ENCODE measurements around the gene PECR. TPM values are rescaled to one million over a fixed set of nuclear protein-coding genes. Genes with fewer than 3 reads are reported as not detected.

PECR gene
- total and polyA plus RNA-seq, 10 of the 15 experiments (the other 5 are each of a cell fraction or from before 2014, with no cell fraction given): 7.6 to 37.4 (median 25.7) TPM

DNA sequence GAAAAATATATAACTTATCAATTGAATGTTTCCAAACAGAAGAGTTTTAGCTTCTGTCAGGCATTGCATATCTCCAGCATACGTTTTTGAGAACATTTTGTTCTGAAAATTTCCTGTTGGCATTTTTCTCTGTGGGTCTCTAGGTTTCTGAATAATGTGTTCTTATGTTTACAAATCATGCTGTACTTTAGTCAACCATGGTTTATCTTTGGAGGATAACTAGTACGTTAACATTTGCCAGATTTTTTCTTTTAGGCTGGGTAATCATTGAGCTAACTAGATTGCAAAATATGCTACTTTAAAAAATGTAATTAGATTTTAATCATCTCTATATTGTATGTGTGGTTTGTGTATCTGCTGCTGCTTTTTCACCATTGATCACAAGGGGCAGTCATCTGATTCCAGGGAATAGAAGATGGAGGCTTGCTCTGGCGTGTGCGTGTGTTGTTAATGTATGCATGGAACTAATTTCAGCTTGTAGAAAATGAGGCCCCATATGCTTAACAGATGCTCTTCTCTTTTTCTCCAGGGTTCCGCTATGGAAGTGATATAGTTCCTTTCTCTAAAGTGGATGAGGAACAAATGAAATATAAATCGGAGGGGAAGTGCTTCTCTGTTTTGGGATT, 48.9 kb upstream of the PECR start:
- H4K20me1 ChIP-seq (ENCODE audit: control insufficient read depth, insufficient read depth): no peaks in the 10 kb centered on the region
- H3K4me2 ChIP-seq (ENCODE audit: control insufficient read depth, insufficient read depth): no peak overlapping the region
- H3K9me3 ChIP-seq (replicated peaks; ENCODE audit: control insufficient read depth, insufficient read depth, low read length): no peaks in the 10 kb centered on the region
- H3K27ac ChIP-seq (ENCODE audit: control insufficient read depth, insufficient read depth): no peak overlapping the region
- in situ Hi-C loops (cut with MboI) (no loop called here), intact Hi-C loops (cut with micrococcal nuclease; ENCODE audit: unreplicated experiment) (no loop called here)
- CTCF ChIA-PET: interaction anchor here (1.2 to 2.6 kb wide), 3 partner anchors 11 to 21 kb away, joined by 4 to 11 read pairs (median 7); partner anchors contain the start of gene XRCC5
- POLR2A ChIA-PET: interaction anchor here (0.7 to 1.4 kb wide), 2 partner anchors 10 to 25 kb away, joined by 3 to 4 read pairs; no protein-coding TSS in a partner anchor
- DNase-seq (ENCODE audit: low read depth, low spot score) (no peak), FAIRE-seq (no peak), ATAC-seq (no peak)
- WGBS (ENCODE audit: insufficient coverage, insufficient replicate concordance, low lambda C conversion rate, missing lambda C conversion rate): 84% methylated on average over 6 of the region's 6 CpGs
- H2AFZ ChIP-seq (ENCODE audit: control insufficient read depth, low read depth, low read length): no peak overlapping the region
- RAD21 ChIA-PET (ENCODE audit: unreplicated experiment): no interaction called here
- H3K79me2 ChIP-seq (ENCODE audit: control insufficient read depth, insufficient read depth, low read length): peaks cover 2% of the 10 kb centered on the region
- SMC1A ChIA-PET (ENCODE audit: uncharacterized antibody, unreplicated experiment): interaction anchor here (0.9 to 1.4 kb wide), 8 partner anchors 10 to 90 kb away, joined by 3 to 4 read pairs (median 3); partner anchors contain the start of gene XRCC5
- no TSS peak for BruUV-seq (replicated peaks)
- H3K36me3 ChIP-seq (ENCODE audit: control insufficient read depth in 2 of 2, insufficient read depth in 2 of 2, low read length in 1 of 2): peaks cover 10 to 62% of the 10 kb centered on the region in 2 experiments
- H3K27me3 ChIP-seq (replicated peaks in 1 of 2; ENCODE audit: control insufficient read depth in 2 of 2, insufficient read depth in 2 of 2, low read length in 1 of 2): no peaks in the 10 kb centered on the region
- no peaks in the 10 kb centered on the region for H3K4me1 ChIP-seq (ENCODE audit: control insufficient read depth, insufficient read depth, low read length)
- no peak overlapping the region for H3K4me3 ChIP-seq
- no peak overlapping the region for H3K9ac ChIP-seq (ENCODE audit: control insufficient read depth, insufficient read depth, low read length)
- no peak for TF ChIP-seq NFIC (IDR thresholded peaks at IDR 0.05; ENCODE audit: low read depth, low read length)
- no peak for TF ChIP-seq SMARCA5 (IDR thresholded peaks at IDR 0.05)
- no peak for TF ChIP-seq CREB1 (IDR thresholded peaks at IDR 0.05; ENCODE audit: low read depth)
- no peak for TF ChIP-seq GABPA (IDR thresholded peaks at IDR 0.05; ENCODE audit: low read depth)

DNA sequence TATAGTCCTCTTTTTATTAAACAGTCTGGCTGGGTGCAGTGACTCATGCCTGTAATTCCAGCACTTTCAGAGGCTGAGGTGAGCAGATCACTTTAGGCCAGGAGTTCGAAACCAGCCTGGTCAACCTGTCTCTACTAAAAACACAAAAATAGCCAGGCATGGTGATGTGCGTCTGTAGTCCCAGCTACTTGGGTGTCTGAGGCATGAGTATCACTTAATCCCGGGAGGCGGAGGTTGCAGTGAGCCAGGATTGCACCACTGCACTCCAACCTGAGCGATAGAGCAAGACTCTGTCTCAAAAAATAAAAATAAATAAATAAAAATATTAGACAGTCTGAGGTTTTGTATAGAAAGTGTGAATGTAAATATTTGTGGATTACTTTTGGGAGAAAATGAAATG, 45.3 kb upstream of the PECR start:
- no peak overlapping the region for H3K4me3 ChIP-seq
- no peak overlapping the region for H3K27ac ChIP-seq (ENCODE audit: control insufficient read depth, insufficient read depth)
- ChIA-PET CTCF (interaction anchor here (1.0 to 4.6 kb wide), 4 partner anchors 13 to 103 kb away, joined by 3 to 29 read pairs (median 12); partner anchors contain the start of gene XRCC5), RAD21 (ENCODE audit: unreplicated experiment) (no interaction called here), SMC1A (ENCODE audit: uncharacterized antibody, unreplicated experiment) (interaction anchor here (1.0 to 3.8 kb wide), 5 partner anchors 12 to 110 kb away, joined by 3 to 22 read pairs (median 3); no protein-coding TSS in a partner anchor), POLR2A (no interaction called here)
- FAIRE-seq: no peak
- DNase-seq (ENCODE audit: low read depth, low spot score): no peak
- no peaks in the 10 kb centered on the region for H3K27me3 ChIP-seq (replicated peaks in 1 of 2; ENCODE audit: control insufficient read depth in 2 of 2, insufficient read depth in 2 of 2, low read length in 1 of 2)
- in situ Hi-C loops (cut with MboI) (no loop called here), intact Hi-C loops (cut with micrococcal nuclease; ENCODE audit: unreplicated experiment) (no loop called here)
- peaks cover 7 to 47% of the 10 kb centered on the region in 2 experiments for H3K36me3 ChIP-seq (ENCODE audit: control insufficient read depth in 2 of 2, insufficient read depth in 2 of 2, low read length in 1 of 2)
- H3K79me2 ChIP-seq (ENCODE audit: control insufficient read depth, insufficient read depth, low read length): peaks cover 2% of the 10 kb centered on the region
- no peak overlapping the region for H3K4me2 ChIP-seq (ENCODE audit: control insufficient read depth, insufficient read depth)
- H3K9me3 ChIP-seq (replicated peaks; ENCODE audit: control insufficient read depth, insufficient read depth, low read length): no peaks in the 10 kb centered on the region
- BruUV-seq (replicated peaks): no TSS peak
- H3K9ac ChIP-seq (ENCODE audit: control insufficient read depth, insufficient read depth, low read length): no peak overlapping the region
- no peak overlapping the region for H2AFZ ChIP-seq (ENCODE audit: control insufficient read depth, low read depth, low read length)
- WGBS (ENCODE audit: insufficient coverage, insufficient replicate concordance, low lambda C conversion rate, missing lambda C conversion rate): 88% methylated on average over 5 of the region's 5 CpGs
- H3K4me1 ChIP-seq (ENCODE audit: control insufficient read depth, insufficient read depth, low read length): no peaks in the 10 kb centered on the region
- TF ChIP-seq NR2C2 (IDR thresholded peaks at IDR 0.05; ENCODE audit: borderline replicate concordance, control insufficient read depth, insufficient read length, low read depth) (no peak), BCL3 (IDR thresholded peaks at IDR 0.05; ENCODE audit: borderline replicate concordance, insufficient read depth, low read depth, low read length, poor library complexity, severe bottlenecking) (peak; percentile 73)
- no peaks in the 10 kb centered on the region for H4K20me1 ChIP-seq (ENCODE audit: control insufficient read depth, insufficient read depth)
- no peak for ATAC-seq

Data from GM12878 (cell line).